Vagina (tissue), 2 donors: ENCODE measurements around the gene GRM4. TPM values are rescaled to one million over a fixed set of nuclear protein-coding genes. Genes with fewer than 3 reads are reported as not detected.

Experiments
- DNase-seq, 2 donors: peaks; one replicate each; pipeline ENCODE4 v3.0.0-alpha.2; 2017; ENCODE audit errors: extremely low spot score in 2 of 2
- H3K27ac ChIP-seq: fragments of 200-600 bp; sonication (generic); one replicate; pipeline ENCODE4 v1.5.1; 2019
- H3K27me3 ChIP-seq: fragments of 200-600 bp; sonication (generic); one replicate; pipeline ENCODE4 v1.5.1; 2019
- H3K36me3 ChIP-seq, 2 donors: fragments of 200-600 bp; sonication (generic); one replicate each; pipeline ENCODE4 v1.5.1; 2017 to 2019
- H3K4me1 ChIP-seq: fragments of 200-600 bp; sonication (generic); one replicate; pipeline ENCODE4 v1.5.1; 2019
- H3K4me3 ChIP-seq, 2 donors: fragments of 200-600 bp; sonication (generic); 1 replicate in 1 of 2; 2 replicates in 1 of 2; pipeline ENCODE4 v1.5.1; 2016 to 2019
- H3K9me3 ChIP-seq: fragments of 200-600 bp; sonication (generic); one replicate; pipeline ENCODE4 v1.5.1; 2019
- CTCF ChIP-seq, 3 experiments: fragments of 450-650 bp in 2 of 3; fragments of 200-600 bp in 1 of 3; sonication (generic) in 1 of 3; IDR thresholded peaks; one replicate each; pipeline ENCODE4 v1.5.1; 2017 to 2019; ENCODE audit warnings: antibody characterized with exemption in 3 of 3, mild to moderate bottlenecking in 2 of 3, moderate library complexity in 2 of 3
- POLR2A ChIP-seq, 2 donors: fragments of 450-650 bp; IDR thresholded peaks; one replicate each; pipeline ENCODE4 v1.6.1; 2017; ENCODE audit warnings: antibody characterized with exemption in 2 of 2, mild to moderate bottlenecking in 2 of 2, moderate library complexity in 2 of 2
- POLR2AphosphoS5 ChIP-seq, 2 donors: sonication (generic); formaldehyde crosslinking; IDR thresholded peaks; one replicate each; pipeline ENCODE4 v1.9.0; 2017; ENCODE audit warnings: antibody characterized with exemption in 2 of 2, mild to moderate bottlenecking in 2 of 2, low read depth in 1 of 2; ENCODE audit not compliant: insufficient read depth in 1 of 2
- intact Hi-C: fragments of 100-400 bp; cut with DNase I; formaldehyde crosslinking; loops from one replicate; pipeline ENCODE4 v1.15.1; 2023
- total RNA-seq: library from RNA; depleted of rRNA; stranded (reverse); fragments of >200 nt; gene quantifications from one replicate; pipeline ENCODE4 v1.2.3, GENCODE V29; 2016

The GRM4 gene
- total RNA-seq, 1 donor from 2014 or later, result not detected

GRCh38 chr6:34152806-34153520, 7.1 kb upstream of the GRM4 start:
- no peak overlapping the region for H3K27ac ChIP-seq
- DNase-seq, result no peak
- H3K27me3 ChIP-seq, result no peaks in the 10 kb centered on the region
- no peak for TF ChIP-seq POLR2A (IDR thresholded peaks at IDR 0.05)
- no peak for TF ChIP-seq POLR2AphosphoS5 (IDR thresholded peaks at IDR 0.05; ENCODE audit: insufficient read depth in 1 of 2, low read depth in 1 of 2)
- TF ChIP-seq CTCF (IDR thresholded peaks at IDR 0.05), result no peak
- no peak overlapping the region for H3K4me3 ChIP-seq
- intact Hi-C loops, result loop anchor here (10.0 kb wide), 1 partner anchor 378 kb away; no protein-coding TSS in a partner anchor
- no peaks in the 10 kb centered on the region for H3K9me3 ChIP-seq
- no peaks in the 10 kb centered on the region for H3K36me3 ChIP-seq
- peaks cover 10% of the 10 kb centered on the region for H3K4me1 ChIP-seq

- intact Hi-C loops, result loop anchor here (10.0 kb wide), 1 partner anchor 377 kb away; no protein-coding TSS in a partner anchor
- no peak for DNase-seq
Measured at GRCh38 chr6:34152042-34152524, 6.2 kb upstream of the GRM4 start.

GRCh38 chr6:34151321-34152041, 5.6 kb upstream of the GRM4 start:
- Histone ChIP-seq H3K9me3 (no peaks in the 10 kb centered on the region), H3K4me3 (no peak overlapping the region), H3K4me1 (peaks cover 10% of the 10 kb centered on the region), H3K36me3 (no peaks in the 10 kb centered on the region), H3K27ac (no peak overlapping the region), H3K27me3 (no peaks in the 10 kb centered on the region)
- intact Hi-C loops, result loop anchor here (10.0 kb wide), 1 partner anchor 377 kb away; no protein-coding TSS in a partner anchor
- TF ChIP-seq POLR2AphosphoS5 (IDR thresholded peaks at IDR 0.05; ENCODE audit: insufficient read depth in 1 of 2, low read depth in 1 of 2) (no peak), POLR2A (IDR thresholded peaks at IDR 0.05) (no peak), CTCF (IDR thresholded peaks at IDR 0.05) (no peak)
- DNase-seq, result no peak

More at GRCh38 chr6:34152042-34152524, 6.2 kb upstream of the GRM4 start:
- H3K9me3 ChIP-seq, result no peaks in the 10 kb centered on the region
- H3K4me3 ChIP-seq, result no peak overlapping the region
- H3K27me3 ChIP-seq, result no peaks in the 10 kb centered on the region
- TF ChIP-seq POLR2A (IDR thresholded peaks at IDR 0.05), result no peak
- TF ChIP-seq CTCF (IDR thresholded peaks at IDR 0.05), result no peak
- TF ChIP-seq POLR2AphosphoS5 (IDR thresholded peaks at IDR 0.05; ENCODE audit: insufficient read depth in 1 of 2, low read depth in 1 of 2), result no peak
- H3K27ac ChIP-seq, result no peak overlapping the region
- peaks cover 10% of the 10 kb centered on the region for H3K4me1 ChIP-seq
- H3K36me3 ChIP-seq, result no peaks in the 10 kb centered on the region

- no peaks in the 10 kb centered on the region for H3K9me3 ChIP-seq
- no peak overlapping the region for H3K4me3 ChIP-seq
- H3K27me3 ChIP-seq, result no peaks in the 10 kb centered on the region
- no peaks in the 10 kb centered on the region for H3K36me3 ChIP-seq
- H3K4me1 ChIP-seq, result peaks cover 12% of the 10 kb centered on the region
- H3K27ac ChIP-seq, result no peak overlapping the region
- intact Hi-C loops, result loop anchor here (10.0 kb wide), 1 partner anchor 376 kb away; no protein-coding TSS in a partner anchor
- no peak for DNase-seq
- TF ChIP-seq CTCF (IDR thresholded peaks at IDR 0.05) (no peak), POLR2AphosphoS5 (IDR thresholded peaks at IDR 0.05; ENCODE audit: insufficient read depth in 1 of 2, low read depth in 1 of 2) (no peak), POLR2A (IDR thresholded peaks at IDR 0.05) (no peak)
Measured at GRCh38 chr6:34150766-34151165, 4.9 kb upstream of the GRM4 start.
